Cardiac septum (tissue), 1 donor: ENCODE results near the gene EHMT1. TPM values are rescaled to one million over a fixed set of nuclear protein-coding genes. Genes with fewer than 3 reads are reported as not detected.
"Not testable (repeated sequence)": the region's sequence is repeated elsewhere in the genome, so short reads cannot be mapped to it uniquely, and the experiment has no call there.

Source experiments
- DNase-seq: peaks from one replicate; pipeline ENCODE4 v3.0.0-alpha.2; 2020; ENCODE audit warnings: low spot score
- intact Hi-C: fragments of 100-400 bp; cut with DNase I; formaldehyde crosslinking; loops from one replicate; pipeline ENCODE4 v1.14.0; 2022
- total RNA-seq: library from RNA; stranded (reverse); fragmentation: NEBNext Ultra II Directional; extraction: Animal tissue kit (Norgen Biotek cat#: 25700); gene quantifications from one replicate; pipeline ENCODE4 v1.2.1, GENCODE V29; 2021
- donor health status: DM: no; HTN: no; CAD: no.

EHMT1 gene
- total RNA-seq, 1 donor from 2014 or later, result 39.8 TPM

GRCh38 chr9:137705906-137706305 lies 87.1 kb downstream of the EHMT1 start:
- DNase-seq, result no peak
- intact Hi-C loops, result no loop called here

DNA sequence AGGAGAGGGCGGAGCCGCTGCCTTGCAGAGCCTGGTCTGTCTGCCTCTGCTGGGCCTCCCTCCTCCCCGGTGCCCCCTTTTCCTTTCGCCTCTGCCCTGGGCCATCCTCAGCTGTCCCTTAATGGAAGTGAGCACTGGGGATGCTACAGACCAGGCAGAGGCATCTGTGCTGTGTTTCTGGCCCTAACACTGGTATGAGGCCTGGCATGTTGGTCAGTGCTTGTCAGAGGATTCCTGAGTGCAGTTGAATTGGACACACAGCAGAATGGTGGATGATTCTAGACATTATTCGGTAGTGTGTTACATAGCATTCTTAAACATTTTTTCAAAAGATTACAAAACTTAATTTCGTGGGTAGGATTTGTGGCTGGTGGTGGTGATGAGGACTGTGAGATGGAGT lies 88.6 kb downstream of the EHMT1 start:
- no peak for DNase-seq
- intact Hi-C loops, result no loop called here

GRCh38 chr9:137708590-137709284 lies 89.9 kb downstream of the EHMT1 start:
- intact Hi-C loops, result no loop called here
- DNase-seq, result no peak

DNA sequence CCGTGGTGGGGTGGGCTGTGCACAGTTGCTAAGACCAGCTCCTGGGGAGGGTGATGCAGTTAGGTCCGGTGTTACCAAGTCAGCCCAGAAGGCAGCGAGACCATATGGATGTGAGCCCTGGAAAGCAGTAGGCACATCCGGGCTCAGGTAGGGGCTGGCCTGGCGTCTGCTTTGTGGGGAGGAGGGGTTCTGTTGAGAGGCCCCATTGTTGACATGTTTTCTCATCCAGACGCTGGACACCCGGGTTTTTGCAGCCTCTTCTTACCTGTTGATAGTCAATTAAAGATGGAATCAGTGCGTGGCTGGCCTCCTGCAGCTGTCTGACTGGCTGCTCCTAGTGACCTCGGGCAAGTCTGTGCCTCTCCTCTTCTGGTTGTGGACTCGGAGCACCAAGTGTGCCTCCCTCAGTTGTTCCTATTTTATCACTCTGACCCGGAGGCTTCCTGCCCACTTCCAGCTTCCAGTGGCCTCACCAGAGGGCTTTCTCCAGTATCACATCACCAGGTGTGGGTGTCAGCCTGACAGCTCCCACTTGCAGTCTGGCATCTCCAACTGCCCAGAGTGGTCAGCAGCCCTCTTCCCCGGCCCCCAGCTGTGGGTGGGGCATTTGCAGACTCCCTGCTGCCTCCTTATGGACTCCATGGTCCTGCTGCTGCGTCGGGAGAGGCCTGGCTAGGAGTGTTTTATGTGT lies 90.8 kb downstream of the EHMT1 start:
- intact Hi-C loops, result no loop called here
- DNase-seq, result no peak

DNA sequence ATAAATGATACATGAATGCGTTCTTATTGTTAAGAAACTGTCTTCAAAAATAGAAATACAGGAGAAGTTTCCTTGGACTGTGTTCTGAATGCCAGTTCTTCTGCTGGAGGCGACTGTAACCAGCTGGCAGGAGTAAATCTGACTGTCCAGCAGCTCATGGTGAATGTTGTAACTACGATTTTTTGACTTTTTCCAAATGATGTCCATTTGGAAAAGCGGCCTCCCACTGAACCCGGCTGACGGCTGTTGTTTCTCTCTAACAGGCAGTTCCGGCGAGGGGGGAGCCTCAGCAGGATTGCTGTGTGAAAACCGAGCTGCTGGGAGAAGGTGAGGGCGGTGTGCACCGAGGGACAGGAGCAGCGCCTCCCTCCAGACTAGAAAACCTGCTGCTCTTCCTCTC lies 91.9 kb downstream of the EHMT1 start:
- intact Hi-C loops, result no loop called here
- DNase-seq, result no peak

DNA sequence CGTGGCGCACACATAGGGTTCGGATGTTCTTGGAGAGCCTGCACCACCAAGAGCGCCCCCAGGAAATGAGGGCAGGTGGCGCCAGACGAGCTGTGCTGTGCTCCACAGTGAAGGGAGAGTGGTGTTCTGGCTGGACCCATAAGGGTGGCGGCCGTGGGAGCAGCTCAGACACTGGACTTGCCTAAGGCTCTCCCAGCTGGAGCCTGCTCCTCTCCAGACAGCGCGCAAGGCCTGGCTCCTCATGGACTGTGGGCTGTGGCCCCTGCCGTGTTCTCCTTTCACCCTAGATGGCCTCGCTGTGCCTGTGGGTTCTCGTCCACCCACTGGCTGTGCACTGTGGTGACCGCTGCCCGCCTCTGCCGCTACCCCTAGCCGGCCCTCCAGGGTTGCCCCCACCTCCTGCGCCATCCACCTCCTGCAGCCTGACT lies 92.9 kb downstream of the EHMT1 start:
- no peak for DNase-seq
- intact Hi-C loops, result no loop called here

GRCh38 chr9:137715321-137715720 lies 96.5 kb downstream of the EHMT1 start:
- DNase-seq, result no peak

DNA sequence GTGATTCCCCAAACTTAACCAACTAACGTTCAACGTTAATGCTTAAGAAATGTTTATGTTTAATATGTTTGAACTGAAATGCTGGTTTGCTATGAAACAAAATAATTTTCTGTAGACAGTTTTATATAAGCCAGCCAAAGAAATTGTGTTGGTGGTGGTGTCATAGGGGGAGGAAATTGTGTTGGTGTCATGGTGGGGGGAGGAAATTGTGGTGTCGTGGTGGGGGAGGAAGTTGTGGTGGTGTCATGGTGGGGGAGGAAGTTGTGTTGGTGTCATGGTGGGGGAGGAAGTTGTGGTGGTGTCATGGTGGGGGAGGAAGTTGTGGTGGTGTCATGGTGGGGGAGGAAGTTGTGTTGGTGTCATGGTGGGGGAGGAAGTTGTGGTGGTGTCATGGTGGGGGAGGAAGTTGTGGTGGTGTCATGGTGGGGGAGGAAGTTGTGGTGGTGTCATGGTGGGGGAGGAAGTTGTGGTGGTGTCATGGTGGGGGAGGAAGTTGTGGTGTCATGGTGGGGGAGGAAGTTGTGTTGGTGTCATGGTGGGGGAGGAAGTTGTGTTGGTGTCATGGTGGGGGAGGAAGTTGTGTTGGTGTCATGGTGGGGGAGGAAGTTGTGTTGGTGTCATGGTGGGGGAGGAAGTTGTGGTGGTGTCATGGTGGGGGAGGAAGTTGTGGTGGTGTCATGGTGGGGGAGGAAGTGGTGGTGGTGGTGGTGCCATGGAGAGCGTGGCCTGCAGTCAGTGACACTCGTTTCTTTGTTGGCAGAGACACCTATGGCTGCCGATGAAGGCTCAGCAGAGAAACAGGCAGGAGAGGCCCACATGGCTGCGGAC lies 97.3 kb downstream of the EHMT1 start:
- intact Hi-C loops, DNase-seq: not testable (repeated sequence)

More at GRCh38 chr9:137715321-137715720, 96.5 kb downstream of the EHMT1 start:
- intact Hi-C loops, result no loop called here

DNA sequence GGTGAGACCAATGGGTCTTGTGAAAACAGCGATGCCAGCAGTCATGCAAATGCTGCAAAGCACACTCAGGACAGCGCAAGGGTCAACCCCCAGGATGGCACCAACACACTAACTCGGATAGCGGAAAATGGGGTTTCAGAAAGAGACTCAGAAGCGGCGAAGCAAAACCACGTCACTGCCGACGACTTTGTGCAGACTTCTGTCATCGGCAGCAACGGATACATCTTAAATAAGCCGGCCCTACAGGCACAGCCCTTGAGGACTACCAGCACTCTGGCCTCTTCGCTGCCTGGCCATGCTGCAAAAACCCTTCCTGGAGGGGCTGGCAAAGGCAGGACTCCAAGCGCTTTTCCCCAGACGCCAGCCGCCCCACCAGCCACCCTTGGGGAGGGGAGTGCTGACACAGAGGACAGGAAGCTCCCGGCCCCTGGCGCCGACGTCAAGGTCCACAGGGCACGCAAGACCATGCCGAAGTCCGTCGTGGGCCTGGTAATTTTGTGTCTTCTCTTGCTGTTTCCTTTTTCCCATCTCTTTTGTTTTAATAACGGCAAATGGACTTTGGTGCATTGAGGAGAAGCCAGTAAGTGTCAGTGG lies 98.0 kb downstream of the EHMT1 start:
- DNase-seq, result no peak
- intact Hi-C loops, result no loop called here

DNA sequence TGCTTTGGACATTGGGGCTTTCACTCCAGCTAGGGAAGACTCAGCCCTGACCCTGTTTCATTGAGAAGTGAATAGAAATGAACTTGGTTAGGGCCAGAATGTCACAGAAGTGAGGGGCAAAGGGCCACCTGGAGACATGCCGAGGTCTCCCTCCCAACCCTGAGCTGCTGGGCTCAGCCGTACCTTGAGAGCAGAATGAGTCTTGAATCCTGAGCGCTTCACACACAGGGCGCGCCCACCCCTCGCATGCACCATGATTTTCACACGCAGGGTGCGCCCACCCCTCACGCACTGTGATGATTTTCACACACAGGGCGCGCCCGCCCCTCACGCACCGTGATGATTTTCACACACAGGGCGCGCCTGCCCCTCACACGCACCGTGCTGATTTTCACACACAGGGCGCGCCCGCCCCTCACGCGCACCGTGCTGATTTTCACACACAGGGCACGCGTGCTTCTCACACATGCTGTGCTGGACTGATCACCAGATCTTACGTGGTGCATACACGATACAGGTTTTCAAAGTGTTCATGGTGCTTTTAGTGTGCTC lies 99.0 kb downstream of the EHMT1 start:
- no peak for DNase-seq
- intact Hi-C loops, result no loop called here

GRCh38 chr9:137719194-137719593 lies 100.4 kb downstream of the EHMT1 start:
- intact Hi-C loops, result no loop called here

DNA sequence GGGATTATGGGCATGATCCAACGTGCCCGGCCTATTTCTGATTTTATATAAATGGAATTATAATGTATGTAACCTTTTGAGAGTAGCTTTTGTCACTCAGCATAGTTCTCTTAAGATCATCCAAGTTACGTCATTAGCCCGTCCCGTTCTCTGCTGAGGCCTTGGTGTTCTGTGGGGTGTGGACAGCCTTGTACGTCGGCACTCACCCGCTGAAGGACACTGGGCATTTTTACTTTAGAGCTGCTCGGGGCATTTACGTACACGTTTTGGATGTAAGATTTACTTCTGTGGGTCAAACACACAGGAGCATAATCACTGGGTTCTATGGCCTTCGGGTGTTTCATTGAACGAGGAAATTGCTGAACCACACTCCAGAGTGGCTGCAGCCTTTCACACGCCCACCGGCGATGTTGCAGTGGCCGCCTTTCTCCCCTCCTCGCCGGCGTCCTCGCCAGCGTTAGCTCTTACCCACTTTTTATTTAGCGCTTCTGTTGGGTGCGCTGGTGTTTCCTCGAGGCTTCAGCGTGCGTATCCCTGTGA lies 101.8 kb downstream of the EHMT1 start:
- intact Hi-C loops, result no loop called here

More at GRCh38 chr9:137719194-137719593, 100.4 kb downstream of the EHMT1 start:
- no peak for DNase-seq

DNA sequence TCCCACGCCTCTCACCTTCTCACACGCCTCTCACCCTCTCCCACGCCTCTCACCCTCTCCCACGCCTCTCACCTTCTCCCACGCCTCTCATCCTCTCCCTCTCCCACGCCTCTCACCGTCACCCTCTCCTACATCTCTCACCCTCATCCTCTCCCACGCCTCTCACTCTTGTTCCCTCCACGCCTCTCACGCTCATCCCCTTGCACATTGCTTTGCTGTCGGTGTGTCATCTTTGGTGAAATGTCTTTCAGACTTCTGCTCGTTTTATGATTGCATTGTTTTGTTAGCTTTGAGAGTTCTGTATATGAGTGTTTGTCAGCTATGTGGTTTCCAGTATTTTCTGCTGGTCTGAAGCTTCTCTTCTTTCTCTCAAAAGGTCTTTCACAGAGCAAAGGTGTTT lies 102.7 kb downstream of the EHMT1 start:
- intact Hi-C loops, result no loop called here

More for the DNA sequence above, 101.8 kb downstream of the EHMT1 start:
- DNase-seq, result no peak

DNA sequence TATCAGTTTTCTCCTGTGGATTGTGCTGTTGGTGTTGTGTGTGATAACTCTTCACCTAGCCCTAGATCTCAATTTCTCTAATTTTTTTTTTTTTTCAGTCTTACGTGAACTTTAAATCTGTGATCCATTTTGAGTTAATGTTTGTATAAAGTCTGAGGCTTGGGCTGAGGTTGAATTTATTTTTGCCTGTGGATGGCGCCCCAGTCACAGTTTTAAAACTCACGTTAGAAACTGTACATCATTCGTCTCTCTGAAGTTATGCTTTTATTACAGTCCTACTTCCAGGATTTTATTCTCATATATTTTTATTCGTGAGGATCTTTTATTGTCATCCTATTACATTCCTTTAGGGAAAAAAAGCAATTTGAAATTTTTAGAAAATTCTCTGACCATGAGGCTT lies 103.1 kb downstream of the EHMT1 start:
- no peak for DNase-seq
- intact Hi-C loops, result no loop called here

More for the DNA sequence above, 102.7 kb downstream of the EHMT1 start:
- DNase-seq, result no peak

- no peak for DNase-seq
- intact Hi-C loops, result no loop called here
Measured at GRCh38 chr9:137722481-137722880, 103.7 kb downstream of the EHMT1 start.

DNA sequence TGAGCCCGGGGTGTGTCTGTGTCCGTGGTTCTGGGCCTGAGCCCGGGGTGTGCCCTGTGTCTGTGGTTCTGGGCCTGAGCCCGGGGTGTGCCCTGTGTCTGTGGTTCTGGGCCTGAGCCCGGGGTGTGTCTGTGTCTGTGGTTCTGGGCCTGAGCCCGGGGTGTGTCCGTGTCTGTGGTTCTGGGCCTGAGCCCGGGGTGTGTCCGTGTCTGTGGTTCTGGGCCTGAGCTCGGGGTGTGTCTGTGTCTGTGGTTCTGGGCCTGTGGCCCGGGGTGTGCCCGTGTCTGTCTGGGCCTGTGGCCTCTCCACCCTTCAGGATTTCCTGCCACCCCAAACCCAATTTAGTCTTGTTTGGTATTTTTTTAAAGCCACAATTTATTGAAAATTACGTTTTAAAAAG lies 104.6 kb downstream of the EHMT1 start:
- intact Hi-C loops, DNase-seq: not testable (repeated sequence)

DNA sequence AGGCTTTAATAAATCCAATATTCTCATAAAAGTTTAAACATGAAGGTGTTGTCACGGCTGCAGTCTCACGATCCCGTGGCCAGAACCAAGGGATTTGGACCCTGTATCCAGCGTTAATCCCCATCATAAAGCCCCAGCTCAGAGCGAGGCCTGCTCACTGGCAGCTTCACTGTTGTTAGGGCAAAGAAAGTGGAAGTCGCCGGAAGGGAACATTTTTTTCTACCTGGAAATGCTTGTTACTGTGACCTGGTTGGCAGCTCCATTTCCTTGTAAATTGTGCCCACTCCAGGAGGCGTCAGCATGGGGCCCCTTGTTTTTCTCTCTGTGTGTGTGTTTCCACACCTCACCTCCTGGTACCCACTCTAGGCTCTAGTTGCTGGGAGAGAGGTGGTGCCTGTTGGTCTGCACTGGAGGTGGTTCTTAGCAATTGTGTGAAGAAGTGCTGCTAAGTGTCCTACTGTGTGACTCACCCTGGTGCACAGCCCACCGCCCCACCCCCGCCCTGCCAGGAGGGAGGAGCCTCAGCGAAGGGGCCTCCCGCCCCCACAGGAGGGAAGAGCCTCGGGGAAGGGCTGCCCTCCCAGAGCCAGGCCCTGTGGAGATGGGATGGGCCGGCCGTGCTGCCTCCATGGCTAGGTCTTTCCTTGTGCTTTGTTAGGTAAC lies 105.1 kb downstream of the EHMT1 start:
- no peak for DNase-seq
- intact Hi-C loops, result no loop called here

DNA sequence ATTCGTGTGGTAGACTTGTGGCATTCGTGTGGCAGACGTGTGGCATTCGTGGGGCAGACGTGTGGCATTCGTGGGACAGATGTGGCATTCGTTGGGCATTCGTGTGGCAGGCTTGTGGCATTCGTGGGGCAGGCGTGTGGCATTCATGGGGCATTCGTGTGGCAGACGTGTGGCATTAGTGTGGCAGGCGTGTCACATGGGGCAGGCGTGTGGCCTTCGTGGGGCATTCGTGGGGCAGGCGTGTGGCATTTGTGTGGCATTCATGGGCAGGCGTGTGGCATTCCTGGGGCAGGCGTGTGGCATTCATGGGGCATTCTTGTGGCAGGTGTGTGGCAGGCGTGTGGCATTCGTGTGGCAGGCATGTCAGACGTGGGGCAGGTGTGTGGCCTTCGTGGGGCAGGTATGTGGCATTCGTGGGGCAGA lies 106.0 kb downstream of the EHMT1 start:
- DNase-seq, result no peak
- intact Hi-C loops, result no loop called here

- intact Hi-C loops, result no loop called here
- no peak for DNase-seq
Measured at GRCh38 chr9:137725598-137725997, 106.8 kb downstream of the EHMT1 start.
